HG03060 (cell line): ENCODE results near the gene BYSL.

Experiments used
- ATAC-seq: cut with Tn5 transposase; IDR thresholded peaks from one replicate; pipeline ENCODE4 v1.9.1; 2021; ENCODE audit warnings: low read depth, moderate number of reproducible peaks; ENCODE audit not compliant: unreplicated experiment

BYSL gene

GRCh38 chr6:41914343-41914742, 7.0 kb upstream of the BYSL start:
- no peak for ATAC-seq

- no peak for ATAC-seq
Observed at GRCh38 chr6:41914869-41915530, 6.3 kb upstream of the BYSL start.

DNA sequence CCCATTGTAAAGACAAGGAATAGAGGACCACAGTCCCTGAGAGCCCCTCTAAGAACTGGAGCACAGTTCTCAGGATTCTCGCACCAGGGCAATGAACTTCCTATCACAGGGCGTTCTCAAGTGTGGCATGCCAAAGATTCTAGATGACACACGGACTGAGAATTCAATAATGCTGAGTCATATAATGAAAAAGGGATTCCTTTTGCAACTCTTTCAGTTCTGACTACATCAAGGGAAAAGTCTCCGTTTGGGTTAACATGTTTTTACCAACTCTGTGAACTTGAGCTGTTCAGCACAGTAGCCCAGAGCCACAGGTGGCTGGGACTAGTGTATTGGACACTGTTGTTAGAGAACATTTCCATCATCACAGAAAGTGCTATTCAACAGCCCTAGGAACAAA, 3.8 kb upstream of the BYSL start:
- no peak for ATAC-seq

DNA sequence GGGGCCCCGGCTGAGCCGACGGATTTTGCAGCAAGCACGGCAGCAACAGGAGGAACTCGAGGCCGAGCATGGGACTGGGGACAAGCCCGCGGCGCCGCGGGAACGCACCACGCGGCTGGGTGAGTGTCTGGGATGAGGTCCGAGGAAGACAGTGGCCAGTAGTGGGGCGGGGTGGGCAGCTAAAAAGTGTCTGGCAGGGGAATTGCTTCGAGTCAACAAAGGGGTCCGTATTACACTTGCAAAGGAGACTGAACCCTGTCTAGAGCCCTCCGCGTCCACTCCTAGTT, 356 bp downstream of the BYSL start:
- ATAC-seq = no peak

DNA sequence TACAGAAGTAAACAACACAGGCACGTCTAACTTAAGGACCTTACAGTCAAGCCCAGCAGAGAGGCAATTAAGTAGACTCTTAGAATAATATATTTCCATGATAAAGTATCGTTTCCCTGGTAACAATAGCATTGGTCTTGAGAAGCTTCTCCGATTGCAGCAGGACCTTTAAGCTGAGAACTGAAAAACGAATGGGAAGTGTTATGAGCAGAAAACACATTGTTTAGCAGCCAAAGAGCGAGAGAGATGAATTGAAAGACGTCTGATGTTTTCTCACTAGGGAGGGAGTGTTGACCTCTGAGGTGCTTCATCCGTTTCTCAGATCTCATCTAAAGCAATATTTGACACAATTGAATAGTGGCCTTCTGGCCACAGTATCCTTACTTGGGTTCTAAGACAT, 855 bp downstream of the BYSL start:
- ATAC-seq = no peak

DNA sequence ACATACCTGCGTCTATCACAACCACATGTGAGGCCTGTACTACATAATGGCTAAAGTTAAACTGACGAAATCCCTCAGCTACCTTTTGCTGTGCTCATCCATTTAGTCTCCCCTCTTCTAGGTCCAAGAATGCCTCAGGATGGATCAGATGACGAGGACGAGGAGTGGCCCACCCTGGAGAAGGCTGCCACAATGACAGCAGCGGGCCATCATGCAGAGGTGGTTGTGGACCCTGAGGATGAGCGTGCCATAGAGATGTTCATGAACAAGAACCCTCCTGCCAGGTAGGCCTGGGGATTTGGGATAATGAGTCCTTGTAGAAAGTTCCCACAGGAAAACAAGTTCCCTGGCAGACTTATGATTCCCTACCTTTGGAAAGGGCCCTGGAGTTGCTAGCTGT, 6.0 kb downstream of the BYSL start:
- no peak for ATAC-seq

GRCh38 chr6:41929924-41930323, 8.6 kb downstream of the BYSL start:
- no peak for ATAC-seq

DNA sequence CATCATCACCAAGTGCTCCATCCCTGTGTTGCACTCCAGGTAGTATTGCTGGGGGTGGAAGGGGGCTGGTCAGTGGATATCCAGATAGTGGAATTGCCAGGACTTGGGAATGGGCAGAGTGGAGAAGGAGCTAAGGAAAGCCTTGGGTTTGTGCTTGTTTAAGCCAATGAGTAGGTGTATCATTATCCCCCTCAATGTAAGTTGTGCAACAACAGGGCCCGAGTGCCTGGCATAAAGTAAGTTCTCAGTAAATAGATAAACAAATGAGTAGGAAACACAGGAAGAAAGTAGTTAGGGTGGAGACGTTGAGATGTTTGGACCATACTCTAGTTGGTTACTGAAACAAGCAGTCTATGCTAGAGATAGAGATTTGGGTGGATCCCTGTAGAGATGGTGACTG, 10.5 kb downstream of the BYSL start:
- ATAC-seq = no peak

GRCh38 chr6:41932378-41932777, 11.1 kb downstream of the BYSL start:
- ATAC-seq = no peak

DNA sequence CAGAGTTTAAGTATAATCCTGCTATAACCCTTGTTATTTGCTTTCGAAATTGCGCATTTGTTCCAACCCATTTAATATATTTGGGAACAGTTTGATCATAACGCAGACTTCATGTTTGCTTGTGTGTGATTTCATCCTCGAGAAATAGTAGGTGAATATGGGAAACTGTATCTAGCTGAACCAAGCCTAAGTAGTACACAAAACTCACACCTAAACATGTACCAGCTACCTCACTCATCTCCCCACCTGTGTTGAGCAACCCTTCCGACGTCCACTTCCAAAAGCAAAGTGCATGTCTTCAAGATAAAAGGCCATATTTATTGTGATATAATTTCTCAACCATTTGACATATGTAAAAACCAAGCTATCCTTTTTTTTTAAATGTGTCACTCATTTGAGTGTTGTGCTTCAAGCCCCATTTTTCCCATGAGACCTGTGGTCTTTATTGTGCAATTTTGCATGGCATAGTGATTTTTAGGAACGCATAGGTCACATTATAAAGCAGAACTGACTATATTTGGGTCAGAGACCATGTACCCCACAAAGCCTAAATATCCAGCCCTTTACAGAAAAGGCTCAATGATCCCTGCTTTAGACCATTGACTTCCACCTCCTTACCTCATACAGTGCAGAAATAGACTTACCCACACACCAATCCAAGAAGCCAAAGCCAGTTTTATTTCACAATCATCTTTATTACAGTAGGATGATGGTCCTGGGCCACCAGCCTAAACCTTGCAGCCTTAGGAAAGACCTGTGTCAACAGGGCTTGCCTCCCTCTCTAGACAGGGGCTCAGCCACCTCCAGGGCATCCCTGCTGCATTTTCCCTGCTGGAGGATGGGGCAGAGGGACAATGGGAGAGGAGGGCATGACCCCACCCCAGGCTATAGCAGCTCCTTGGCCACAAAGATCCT, 13.2 kb downstream of the BYSL start:
- ATAC-seq = no peak

DNA sequence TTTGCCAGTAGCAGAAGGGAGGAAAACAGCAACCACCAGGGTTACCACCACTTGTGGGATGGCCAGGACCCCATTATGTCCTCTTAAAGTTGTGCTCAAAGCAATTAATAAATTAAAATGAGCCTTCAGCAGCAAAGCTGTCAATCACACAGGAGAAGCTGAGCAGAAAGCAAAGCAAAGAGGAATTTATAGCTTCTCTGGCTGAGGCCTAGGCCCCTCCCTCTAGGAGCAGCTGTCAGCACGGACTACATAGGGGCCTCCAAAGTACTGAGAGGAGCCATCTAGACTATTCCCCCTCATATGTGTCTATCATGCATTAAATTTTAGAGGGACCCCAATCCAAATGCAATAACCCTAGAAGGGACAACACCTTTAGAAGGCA, 13.9 kb downstream of the BYSL start:
- no peak for ATAC-seq

DNA sequence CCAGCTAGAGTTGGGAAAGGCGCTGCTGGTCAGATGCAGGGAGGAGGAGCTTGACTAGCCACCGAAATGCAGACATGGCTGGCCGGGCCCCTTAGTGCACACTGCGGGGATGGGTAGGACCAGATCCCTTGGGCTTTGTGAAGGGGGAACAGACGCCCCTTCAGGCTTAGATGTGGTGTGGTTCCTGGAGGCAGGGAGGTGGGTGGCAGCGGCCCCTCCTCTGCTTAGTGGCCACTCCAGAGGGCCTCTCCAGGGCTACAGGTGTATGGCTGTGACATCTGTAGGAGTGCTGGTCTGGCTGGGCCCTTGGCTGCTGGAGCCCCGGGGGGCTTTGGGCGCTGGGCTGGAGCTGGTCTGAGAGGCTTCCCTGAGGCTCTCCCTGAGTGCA, 14.4 kb downstream of the BYSL start:
- ATAC-seq = no peak

GRCh38 chr6:41936073-41936837, 15.0 kb downstream of the BYSL start:
- ATAC-seq = no peak

DNA sequence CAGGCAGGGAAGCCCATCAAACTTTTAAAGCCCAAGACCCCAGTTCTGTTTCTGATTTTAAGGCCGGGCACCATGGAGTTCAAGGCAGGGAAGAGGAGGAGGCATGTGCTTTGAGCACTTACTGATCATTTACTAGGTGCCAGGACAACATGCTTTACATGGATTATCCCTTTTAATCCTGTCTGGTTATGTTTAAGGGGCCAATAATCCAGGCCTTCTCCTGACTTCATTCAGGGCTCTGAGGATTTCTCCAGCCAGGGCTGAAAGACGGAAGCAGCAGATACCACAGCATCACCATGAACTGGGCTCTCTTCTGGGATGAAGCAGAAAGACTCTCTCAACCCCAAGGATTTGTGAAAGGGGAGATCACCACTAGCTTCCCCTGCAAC, 16.2 kb downstream of the BYSL start:
- no peak for ATAC-seq

- ATAC-seq = no peak
Observed at GRCh38 chr6:41937861-41938574, 16.7 kb downstream of the BYSL start.

- ATAC-seq = no peak
Observed at GRCh38 chr6:41938590-41939175, 17.4 kb downstream of the BYSL start.

- no peak for ATAC-seq
Observed at GRCh38 chr6:41939176-41939847, 18.0 kb downstream of the BYSL start.

- ATAC-seq = no peak
Observed at GRCh38 chr6:41939848-41940758, 18.8 kb downstream of the BYSL start.

DNA sequence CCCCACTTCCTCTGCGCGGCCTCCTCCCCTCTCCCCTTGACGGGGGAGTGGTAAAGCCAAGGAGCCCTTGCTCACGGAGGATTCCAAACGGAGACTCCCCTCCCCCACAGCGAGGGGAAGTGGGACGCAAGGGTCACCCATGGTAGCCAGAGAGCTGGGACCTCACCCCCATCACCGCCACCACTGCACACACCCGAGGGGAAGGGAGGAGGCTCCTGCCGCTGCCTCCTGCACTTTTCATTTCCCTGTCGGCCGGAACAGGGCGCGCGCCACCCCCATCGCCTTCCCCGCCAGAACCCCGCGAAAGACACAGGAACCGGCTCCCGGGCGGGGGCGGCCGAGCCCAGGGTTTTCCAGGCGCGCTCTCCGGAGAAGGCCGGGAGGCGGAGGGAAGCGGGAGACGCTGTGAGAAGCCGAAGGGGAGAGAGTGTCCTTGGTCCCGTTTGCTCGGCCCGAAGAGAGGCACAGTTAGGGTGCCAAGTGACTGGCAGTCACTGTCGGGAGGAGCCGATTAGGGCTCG, 19.5 kb downstream of the BYSL start:
- ATAC-seq = no peak
